Parathyroid adenoma (tissue), 2 donors: ENCODE measurements around the gene MTIF2.
"Not testable (repeated sequence)": the region's sequence is repeated elsewhere in the genome, so short reads cannot be mapped to it uniquely, and the experiment has no call there.

Source experiments
- H2AFZ ChIP-seq: fragments of 300-600 bp; sonication (generic); one replicate; pipeline ENCODE4 v1.7.0; 2017; ENCODE audit warnings: antibody characterized with exemption, mild to moderate bottlenecking
- H3K27ac ChIP-seq: fragments of 300-600 bp; sonication (generic); one replicate; pipeline ENCODE4 v1.7.0; 2017
- H3K27me3 ChIP-seq: fragments of 300-600 bp; sonication (generic); one replicate; pipeline ENCODE4 v1.7.0; 2017; ENCODE audit warnings: low read length; ENCODE audit not compliant: control insufficient read depth, insufficient read depth
- H3K36me3 ChIP-seq: fragments of 300-600 bp; sonication (generic); one replicate; pipeline ENCODE4 v1.7.0; 2017; ENCODE audit warnings: low read length; ENCODE audit not compliant: control insufficient read depth, insufficient read depth
- H3K4me1 ChIP-seq: fragments of 300-600 bp; sonication (generic); one replicate; pipeline ENCODE4 v1.7.0; 2017; ENCODE audit warnings: control low read depth
- H3K4me2 ChIP-seq: fragments of 300-600 bp; sonication (generic); one replicate; pipeline ENCODE4 v1.7.0; 2017; ENCODE audit warnings: low read length
- H3K4me3 ChIP-seq: fragments of 300-600 bp; sonication (generic); one replicate; pipeline ENCODE4 v1.7.0; 2017; ENCODE audit warnings: low read depth, low read length
- H3K79me2 ChIP-seq: fragments of 300-600 bp; sonication (generic); one replicate; pipeline ENCODE4 v1.7.0; 2017; ENCODE audit warnings: control low read depth
- H3K9ac ChIP-seq: fragments of 300-600 bp; sonication (generic); one replicate; pipeline ENCODE4 v1.7.0; 2017; ENCODE audit warnings: mild to moderate bottlenecking
- H3K9me3 ChIP-seq: fragments of 300-600 bp; sonication (generic); one replicate; pipeline ENCODE4 v1.7.0; 2017; ENCODE audit warnings: low read length; ENCODE audit not compliant: control insufficient read depth
- CTCF ChIP-seq: fragments of 300-600 bp; sonication (generic); IDR thresholded peaks from one replicate; pipeline ENCODE4 v1.7.0; 2017; ENCODE audit warnings: antibody characterized with exemption, mild to moderate bottlenecking
- donor health status: primary hyperparathyroidism.

The MTIF2 gene

GRCh38 chr2:55279859-55280424 is 10.9 kb upstream of the MTIF2 start:
- H3K9ac ChIP-seq, H3K27ac ChIP-seq, H3K27me3 ChIP-seq, H3K4me1 ChIP-seq, H3K9me3 ChIP-seq, H2AFZ ChIP-seq, H3K4me3 ChIP-seq, H3K36me3 ChIP-seq, H3K79me2 ChIP-seq, H3K4me2 ChIP-seq: not testable (repeated sequence)

- not testable (repeated sequence) for H2AFZ ChIP-seq, H3K27ac ChIP-seq, H3K9ac ChIP-seq, H3K36me3 ChIP-seq, H3K4me3 ChIP-seq, H3K27me3 ChIP-seq, H3K4me2 ChIP-seq, H3K4me1 ChIP-seq, H3K79me2 ChIP-seq, H3K9me3 ChIP-seq
Observed at GRCh38 chr2:55279214-55279835, 10.3 kb upstream of the MTIF2 start.

GRCh38 chr2:55277310-55277709 is 8.3 kb upstream of the MTIF2 start:
- no peak overlapping the region for H3K4me2 ChIP-seq
- no peak overlapping the region for H3K9ac ChIP-seq
- H3K4me3 ChIP-seq: no peak overlapping the region
- H3K9me3 ChIP-seq: no peaks in the 10 kb centered on the region
- H3K36me3 ChIP-seq: no peaks in the 10 kb centered on the region
- TF ChIP-seq CTCF: no peak
- no peak overlapping the region for H3K27ac ChIP-seq
- no peaks in the 10 kb centered on the region for H3K4me1 ChIP-seq
- no peaks in the 10 kb centered on the region for H3K27me3 ChIP-seq
- no peaks in the 10 kb centered on the region for H3K79me2 ChIP-seq
- H2AFZ ChIP-seq: no peak overlapping the region

- not testable (repeated sequence) for H2AFZ ChIP-seq, H3K27ac ChIP-seq, H3K27me3 ChIP-seq, H3K4me1 ChIP-seq, H3K4me3 ChIP-seq, H3K79me2 ChIP-seq, H3K36me3 ChIP-seq, H3K4me2 ChIP-seq, H3K9ac ChIP-seq, H3K9me3 ChIP-seq
Observed at GRCh38 chr2:55274346-55274745, 5.3 kb upstream of the MTIF2 start.

- Histone ChIP-seq H3K36me3 (no peaks in the 10 kb centered on the region), H3K9ac (no peak overlapping the region), H2AFZ (peak overlapping the region; percentile 96), H3K27ac (peak overlapping the region; percentile 85), H3K4me1 (peaks cover 3% of the 10 kb centered on the region), H3K9me3 (no peaks in the 10 kb centered on the region), H3K27me3 (no peaks in the 10 kb centered on the region), H3K4me2 (peak overlapping the region; percentile 80), H3K4me3 (peak overlapping the region; percentile 97), H3K79me2 (no peaks in the 10 kb centered on the region)
- TF ChIP-seq CTCF: no peak
Observed at GRCh38 chr2:55269645-55269990, 587 bp upstream of the MTIF2 start.

GRCh38 chr2:55268288-55268906 is 634 bp downstream of the MTIF2 start:
- Histone ChIP-seq H3K9me3 (no peaks in the 10 kb centered on the region), H3K4me3 (peak overlapping the region; percentile 97), H3K4me1 (peaks cover 3% of the 10 kb centered on the region), H3K4me2 (peak overlapping the region; percentile 80), H3K27ac (peak overlapping the region; percentile 85), H2AFZ (peak overlapping the region; percentile 96), H3K79me2 (no peaks in the 10 kb centered on the region), H3K9ac (peak overlapping the region; percentile 64), H3K27me3 (no peaks in the 10 kb centered on the region), H3K36me3 (no peaks in the 10 kb centered on the region)
- no peak for TF ChIP-seq CTCF

- H3K36me3 ChIP-seq, H3K9me3 ChIP-seq, H3K4me3 ChIP-seq, H3K79me2 ChIP-seq, H3K4me2 ChIP-seq, H3K27me3 ChIP-seq, H3K9ac ChIP-seq, H2AFZ ChIP-seq, H3K4me1 ChIP-seq, H3K27ac ChIP-seq: not testable (repeated sequence)
Observed at GRCh38 chr2:55259586-55259985, 9.4 kb downstream of the MTIF2 start.
